Measurements from ENCODE around the gene FGB. TPM values are rescaled to one million over a fixed set of nuclear protein-coding genes. Genes with fewer than 3 reads are reported as not detected.

Gene FGB
- total and polyA plus RNA-seq, 2 of the 13 experiments (the other 11 are each of a cell fraction or from before 2014, with no cell fraction given): 226 to 784 TPM

GRCh38 chr4:154559494-154560418, 3.1 kb upstream of the FGB start (continued):
- TF ChIP-seq, protein P1, sequence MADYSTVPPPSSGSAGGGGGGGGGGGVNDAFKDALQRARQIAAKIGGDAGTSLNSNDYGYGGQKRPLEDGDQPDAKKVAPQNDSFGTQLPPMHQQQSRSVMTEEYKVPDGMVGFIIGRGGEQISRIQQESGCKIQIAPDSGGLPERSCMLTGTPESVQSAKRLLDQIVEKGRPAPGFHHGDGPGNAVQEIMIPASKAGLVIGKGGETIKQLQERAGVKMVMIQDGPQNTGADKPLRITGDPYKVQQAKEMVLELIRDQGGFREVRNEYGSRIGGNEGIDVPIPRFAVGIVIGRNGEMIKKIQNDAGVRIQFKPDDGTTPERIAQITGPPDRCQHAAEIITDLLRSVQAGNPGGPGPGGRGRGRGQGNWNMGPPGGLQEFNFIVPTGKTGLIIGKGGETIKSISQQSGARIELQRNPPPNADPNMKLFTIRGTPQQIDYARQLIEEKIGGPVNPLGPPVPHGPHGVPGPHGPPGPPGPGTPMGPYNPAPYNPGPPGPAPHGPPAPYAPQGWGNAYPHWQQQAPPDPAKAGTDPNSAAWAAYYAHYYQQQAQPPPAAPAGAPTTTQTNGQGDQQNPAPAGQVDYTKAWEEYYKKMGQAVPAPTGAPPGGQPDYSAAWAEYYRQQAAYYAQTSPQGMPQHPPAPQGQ (CRISPR knock-in tag; IDR thresholded peaks at IDR 0.05; ENCODE audit: borderline replicate concordance): no peak
- TF ChIP-seq THAP11 (CRISPR knock-in tag; IDR thresholded peaks at IDR 0.05) (peak; percentile 72), ZNF253 (CRISPR knock-in tag; IDR thresholded peaks at IDR 0.05; ENCODE audit: borderline replicate concordance) (no peak), RORA (CRISPR knock-in tag; IDR thresholded peaks at IDR 0.05) (no peak), SP5 (CRISPR knock-in tag; IDR thresholded peaks at IDR 0.05; ENCODE audit: borderline replicate concordance, low read depth) (peak; percentile 78), FOXA3 (CRISPR knock-in tag; IDR thresholded peaks at IDR 0.05) (peak; percentile 99), SRSF4 (IDR thresholded peaks at IDR 0.05; ENCODE audit: low read depth, low read length, poor library complexity, severe bottlenecking) (no peak), ZNF101 (CRISPR knock-in tag; IDR thresholded peaks at IDR 0.05; ENCODE audit: borderline replicate concordance, low read depth) (no peak), IRF2 (CRISPR knock-in tag; IDR thresholded peaks at IDR 0.05) (peak; percentile 87), ZNF773 (CRISPR knock-in tag; IDR thresholded peaks at IDR 0.05; ENCODE audit: borderline replicate concordance) (no peak), ZNF672 (CRISPR knock-in tag; IDR thresholded peaks at IDR 0.05) (no peak), HOXD1 (CRISPR knock-in tag; IDR thresholded peaks at IDR 0.05) (peak; percentile 94), HCFC1 (IDR thresholded peaks at IDR 0.05; ENCODE audit: low read depth, low read length) (no peak), ZNF501 (CRISPR knock-in tag; IDR thresholded peaks at IDR 0.05) (peak; percentile 25; the same call in 1 of the 2 replicates), SRSF9 (IDR thresholded peaks at IDR 0.05; ENCODE audit: borderline replicate concordance, insufficient read depth, low read depth, low read length, poor library complexity, severe bottlenecking) (no peak), FOXJ3 (CRISPR knock-in tag; IDR thresholded peaks at IDR 0.05; ENCODE audit: borderline replicate concordance) (peak; percentile 97), GATA4 (IDR thresholded peaks at IDR 0.05; ENCODE audit: borderline replicate concordance, low read depth) (peak; percentile 96), SP2 (CRISPR knock-in tag; IDR thresholded peaks at IDR 0.05) (no peak), NBN (conservative IDR thresholded peaks at IDR 0.05) (no peak), SIX1 (CRISPR knock-in tag; IDR thresholded peaks at IDR 0.05; ENCODE audit: borderline replicate concordance) (peak; percentile 72; the same call in 1 of the 2 replicates), ZNF839 (CRISPR knock-in tag; IDR thresholded peaks at IDR 0.05; ENCODE audit: borderline replicate concordance) (no peak), ZFP82 (CRISPR knock-in tag; IDR thresholded peaks at IDR 0.05; ENCODE audit: borderline replicate concordance) (peak; percentile 24; the same call in 1 of the 2 replicates), YY1 (IDR thresholded peaks at IDR 0.05; ENCODE audit: insufficient read depth, insufficient replicate concordance, low read depth, low read length) (no peak)
- TF ChIP-seq, protein P2, sequence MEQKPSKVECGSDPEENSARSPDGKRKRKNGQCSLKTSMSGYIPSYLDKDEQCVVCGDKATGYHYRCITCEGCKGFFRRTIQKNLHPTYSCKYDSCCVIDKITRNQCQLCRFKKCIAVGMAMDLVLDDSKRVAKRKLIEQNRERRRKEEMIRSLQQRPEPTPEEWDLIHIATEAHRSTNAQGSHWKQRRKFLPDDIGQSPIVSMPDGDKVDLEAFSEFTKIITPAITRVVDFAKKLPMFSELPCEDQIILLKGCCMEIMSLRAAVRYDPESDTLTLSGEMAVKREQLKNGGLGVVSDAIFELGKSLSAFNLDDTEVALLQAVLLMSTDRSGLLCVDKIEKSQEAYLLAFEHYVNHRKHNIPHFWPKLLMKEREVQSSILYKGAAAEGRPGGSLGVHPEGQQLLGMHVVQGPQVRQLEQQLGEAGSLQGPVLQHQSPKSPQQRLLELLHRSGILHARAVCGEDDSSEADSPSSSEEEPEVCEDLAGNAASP (CRISPR knock-in tag; IDR thresholded peaks at IDR 0.05; ENCODE audit: borderline replicate concordance): peak; percentile 95
- TF ChIP-seq, protein P3, sequence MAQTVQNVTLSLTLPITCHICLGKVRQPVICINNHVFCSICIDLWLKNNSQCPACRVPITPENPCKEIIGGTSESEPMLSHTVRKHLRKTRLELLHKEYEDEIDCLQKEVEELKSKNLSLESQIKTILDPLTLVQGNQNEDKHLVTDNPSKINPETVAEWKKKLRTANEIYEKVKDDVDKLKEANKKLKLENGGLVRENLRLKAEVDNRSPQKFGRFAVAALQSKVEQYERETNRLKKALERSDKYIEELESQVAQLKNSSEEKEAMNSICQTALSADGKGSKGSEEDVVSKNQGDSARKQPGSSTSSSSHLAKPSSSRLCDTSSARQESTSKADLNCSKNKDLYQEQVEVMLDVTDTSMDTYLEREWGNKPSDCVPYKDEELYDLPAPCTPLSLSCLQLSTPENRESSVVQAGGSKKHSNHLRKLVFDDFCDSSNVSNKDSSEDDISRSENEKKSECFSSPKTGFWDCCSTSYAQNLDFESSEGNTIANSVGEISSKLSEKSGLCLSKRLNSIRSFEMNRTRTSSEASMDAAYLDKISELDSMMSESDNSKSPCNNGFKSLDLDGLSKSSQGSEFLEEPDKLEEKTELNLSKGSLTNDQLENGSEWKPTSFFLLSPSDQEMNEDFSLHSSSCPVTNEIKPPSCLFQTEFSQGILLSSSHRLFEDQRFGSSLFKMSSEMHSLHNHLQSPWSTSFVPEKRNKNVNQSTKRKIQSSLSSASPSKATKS (CRISPR knock-in tag; IDR thresholded peaks at IDR 0.05): no peak
